ENCODE measurements around the gene ZNF26. TPM values are rescaled to one million over a fixed set of nuclear protein-coding genes. Genes with fewer than 3 reads are reported as not detected.
"Not testable (repeated sequence)": the region's sequence is repeated elsewhere in the genome, so short reads cannot be mapped to it uniquely, and the experiment has no call there.

ZNF26 gene
- total RNA-seq, 6 experiments from 2014 or later, result 3.2 to 14.9 (median 3.9) TPM

DNA sequence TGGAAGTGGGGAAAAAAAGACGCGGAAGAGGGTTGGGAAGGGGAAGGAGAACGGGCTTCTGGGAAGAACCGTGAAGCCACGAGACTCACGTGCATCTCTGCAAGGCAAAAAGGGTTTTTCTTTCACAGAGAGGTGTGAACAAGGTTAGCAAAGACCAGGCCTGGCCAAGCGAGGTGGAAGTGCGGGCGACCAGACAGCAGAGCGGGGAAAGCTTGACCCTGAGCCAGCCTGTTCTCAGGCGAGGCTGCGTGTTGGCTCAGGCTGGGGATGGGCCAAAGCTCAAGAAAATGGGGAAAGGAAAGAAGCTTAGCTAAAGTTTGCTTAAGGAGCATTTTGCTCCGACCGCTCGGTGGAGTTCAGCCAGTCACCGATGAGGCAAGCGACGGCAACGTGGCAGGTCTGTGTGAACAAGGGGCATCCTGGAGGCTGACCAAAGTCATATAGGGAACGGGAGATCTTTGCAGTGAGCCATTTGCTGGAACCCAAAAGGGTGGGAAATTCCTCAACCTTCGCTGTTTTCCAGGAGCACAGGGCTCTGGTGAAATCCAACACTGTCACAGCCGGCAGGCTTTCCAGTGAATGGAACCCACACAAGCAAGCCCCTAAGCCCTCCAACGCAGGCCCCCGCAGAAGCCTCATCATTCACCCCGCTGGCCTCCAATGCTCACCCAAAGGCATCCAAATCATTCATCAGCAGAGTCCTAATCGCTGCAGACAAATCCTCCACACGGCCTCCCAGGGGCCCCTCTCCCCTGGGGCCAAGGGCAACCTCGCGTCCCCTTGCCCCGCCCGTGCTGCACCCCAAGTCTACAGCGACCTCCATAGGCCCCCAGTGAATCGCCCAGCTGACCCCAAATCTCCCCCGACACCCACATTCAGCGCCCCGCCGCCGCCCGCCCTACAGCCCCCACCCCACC is 30.8 kb upstream of the ZNF26 start:
- WGBS (ENCODE audit: insufficient coverage, low coverage, low lambda C conversion rate, missing lambda C conversion rate), result 28% methylated on average over 20 of the region's 39 CpGs
- peak; percentile 25 for TF ChIP-seq POLR2A (IDR thresholded peaks at IDR 0.05)
- TF ChIP-seq, protein P1, sequence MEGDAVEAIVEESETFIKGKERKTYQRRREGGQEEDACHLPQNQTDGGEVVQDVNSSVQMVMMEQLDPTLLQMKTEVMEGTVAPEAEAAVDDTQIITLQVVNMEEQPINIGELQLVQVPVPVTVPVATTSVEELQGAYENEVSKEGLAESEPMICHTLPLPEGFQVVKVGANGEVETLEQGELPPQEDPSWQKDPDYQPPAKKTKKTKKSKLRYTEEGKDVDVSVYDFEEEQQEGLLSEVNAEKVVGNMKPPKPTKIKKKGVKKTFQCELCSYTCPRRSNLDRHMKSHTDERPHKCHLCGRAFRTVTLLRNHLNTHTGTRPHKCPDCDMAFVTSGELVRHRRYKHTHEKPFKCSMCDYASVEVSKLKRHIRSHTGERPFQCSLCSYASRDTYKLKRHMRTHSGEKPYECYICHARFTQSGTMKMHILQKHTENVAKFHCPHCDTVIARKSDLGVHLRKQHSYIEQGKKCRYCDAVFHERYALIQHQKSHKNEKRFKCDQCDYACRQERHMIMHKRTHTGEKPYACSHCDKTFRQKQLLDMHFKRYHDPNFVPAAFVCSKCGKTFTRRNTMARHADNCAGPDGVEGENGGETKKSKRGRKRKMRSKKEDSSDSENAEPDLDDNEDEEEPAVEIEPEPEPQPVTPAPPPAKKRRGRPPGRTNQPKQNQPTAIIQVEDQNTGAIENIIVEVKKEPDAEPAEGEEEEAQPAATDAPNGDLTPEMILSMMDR (IDR thresholded peaks at IDR 0.05), result no peak
- intact Hi-C loops (cut with DNase I), result no loop called here
- peak; percentile 56 to 67 (median 62) for ATAC-seq
- Histone ChIP-seq H3K4me1 (peaks cover 0 to 7% (median 0%) of the 10 kb centered on the region in 4 donors), H3K9me3 (peaks cover 0 to 19% (median 6%) of the 10 kb centered on the region in 4 donors), H3K4me3 (peak overlapping the region; percentile 80 to 88 (median 87)), H3K36me3 (no peaks in the 10 kb centered on the region), H3K27ac (peak overlapping the region; percentile 90 to 94 (median 92)), H3K27me3 (no peaks in the 10 kb centered on the region)
- DNase-seq, result peak; percentile 57 to 60 (median 58)

DNA sequence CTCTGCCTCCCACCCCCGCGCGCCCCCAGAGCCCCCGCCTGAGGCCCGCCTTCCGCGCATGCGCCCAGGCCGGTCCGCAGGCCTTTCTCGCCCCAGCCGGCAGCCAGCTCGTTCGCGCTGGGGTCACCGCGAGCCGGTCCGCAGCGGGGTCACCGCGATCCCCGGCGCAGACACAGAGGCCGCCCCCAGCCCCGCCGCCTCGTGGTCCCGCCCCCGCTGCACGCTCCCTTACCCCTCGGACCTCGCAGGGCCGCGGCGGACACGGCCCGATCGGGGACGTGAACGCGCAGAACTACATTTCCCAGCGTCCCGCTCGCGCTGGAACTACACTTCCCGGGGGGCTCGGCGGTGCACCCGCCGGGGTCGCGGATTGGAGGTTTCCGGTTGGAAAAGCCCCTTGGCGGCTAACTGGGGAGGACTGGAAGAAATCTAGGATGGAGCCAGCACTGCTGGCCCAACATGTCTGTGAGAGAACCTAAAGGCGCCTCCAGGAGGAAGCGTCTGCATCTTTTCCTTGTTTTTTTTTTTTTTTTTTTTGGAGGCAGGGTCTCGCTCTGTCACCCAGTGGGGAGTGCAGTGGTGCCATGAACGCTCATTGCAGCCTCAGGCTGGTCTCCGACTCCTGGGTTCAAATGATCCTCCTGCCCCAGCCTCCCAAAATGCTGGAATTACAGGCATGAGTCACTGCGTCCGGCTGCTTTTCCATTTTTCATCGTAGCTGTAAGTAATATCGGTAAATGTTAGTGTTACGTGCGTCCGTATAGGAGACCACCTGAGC is 30.0 kb upstream of the ZNF26 start, which contains the start of gene ZNF605:
Gene ZNF605, minus strand, starts transcription at position 296 of the 778 bp plus-strand sequence. CDS start 10,671 bp downstream, outside the sequence.
- intact Hi-C loops (cut with DNase I), result no loop called here
- 0% methylated on average over 4 of the region's 67 CpGs for WGBS (ENCODE audit: insufficient coverage, low coverage, low lambda C conversion rate, missing lambda C conversion rate)
- ATAC-seq, result peak; percentile 93 to 96 (median 95)

DNA sequence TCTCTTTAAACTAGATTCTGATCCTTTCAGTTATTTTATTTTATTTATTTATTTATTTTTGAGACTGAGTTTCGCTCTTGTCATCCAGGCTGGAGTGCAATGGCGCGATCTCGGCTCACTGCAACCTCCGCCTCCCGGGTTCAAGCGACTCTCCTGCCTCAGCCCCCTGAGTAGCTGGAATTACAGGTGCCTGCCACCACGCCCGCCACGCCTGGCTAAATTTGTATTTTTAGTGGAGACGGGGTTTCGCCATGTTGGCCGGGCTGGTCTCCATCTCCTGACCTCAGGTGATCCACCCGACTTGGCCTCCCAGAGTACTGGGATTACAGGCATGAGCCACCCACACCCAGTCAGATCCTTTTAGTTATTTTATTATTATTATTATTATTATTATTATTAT is 24.4 kb upstream of the ZNF26 start:
- intact Hi-C loops (cut with DNase I); H3K36me3 ChIP-seq; H3K4me1 ChIP-seq; H3K27ac ChIP-seq; H3K4me3 ChIP-seq; DNase-seq; H3K27me3 ChIP-seq; H3K9me3 ChIP-seq; ATAC-seq: not testable (repeated sequence)
- over 99% methylated on average over 14 of the region's 14 CpGs for WGBS (ENCODE audit: insufficient coverage, low coverage, low lambda C conversion rate, missing lambda C conversion rate)

More for the DNA sequence above, 30.0 kb upstream of the ZNF26 start, which contains the start of gene ZNF605:
- Histone ChIP-seq H3K27me3 (no peaks in the 10 kb centered on the region), H3K4me1 (peaks cover 0 to 7% (median 0%) of the 10 kb centered on the region in 4 donors), H3K4me3 (peak within 1 kb of the TSS; percentile 80 to 88 (median 87)), H3K27ac (peak within 1 kb of the TSS; percentile 90 to 94 (median 92)), H3K36me3 (no peaks in the 10 kb centered on the region), H3K9me3 (peaks cover 0 to 12% (median 6%) of the 10 kb centered on the region in 4 donors)
- TF ChIP-seq, protein P1 (IDR thresholded peaks at IDR 0.05), result no peak
- peak; percentile 42 for TF ChIP-seq POLR2A (IDR thresholded peaks at IDR 0.05)
- DNase-seq, result peak; percentile 90 to 93 (median 92)

DNA sequence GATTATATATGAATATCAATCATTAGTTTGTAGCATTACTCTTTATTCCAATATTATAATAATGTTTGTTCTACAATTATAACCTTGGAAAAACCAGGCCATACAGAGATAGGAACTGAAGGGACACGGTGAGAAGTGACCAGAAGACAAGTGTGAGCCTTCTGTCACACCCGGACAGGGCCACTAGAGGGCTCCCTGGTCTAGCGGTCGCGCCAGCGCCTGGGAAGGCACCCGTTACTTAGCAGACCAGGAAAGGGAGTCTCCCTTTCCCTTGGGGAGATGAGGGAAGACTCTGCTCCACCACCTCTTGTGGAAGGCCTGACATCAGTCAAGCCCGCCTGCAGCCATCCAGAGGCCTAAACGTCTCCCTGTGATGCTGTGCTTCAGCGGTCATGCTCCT is 22.2 kb upstream of the ZNF26 start:
- 51% methylated on average over 3 of the region's 10 CpGs for WGBS (ENCODE audit: insufficient coverage, low coverage, low lambda C conversion rate, missing lambda C conversion rate)

More for the DNA sequence above, 22.2 kb upstream of the ZNF26 start:
- TF ChIP-seq, protein P1 (IDR thresholded peaks at IDR 0.05), result peak in 3 of 4 donors; percentile 14 to 29 (median 26)
- H3K27ac ChIP-seq; H3K9me3 ChIP-seq; intact Hi-C loops (cut with DNase I); H3K27me3 ChIP-seq; DNase-seq; H3K36me3 ChIP-seq; H3K4me1 ChIP-seq; ATAC-seq; H3K4me3 ChIP-seq: not testable (repeated sequence)
